ENCODE measurements around the gene TSHZ3. TPM values are rescaled to one million over a fixed set of nuclear protein-coding genes. Genes with fewer than 3 reads are reported as not detected.

Gene TSHZ3
- total RNA-seq, 1 experiment from 2014 or later = 0.05 TPM

GRCh38 chr19:31232871-31233270, 116.4 kb downstream of the TSHZ3 start:
- H3K4me3 ChIP-seq (replicated peaks in 1 of 2; ENCODE audit: low read depth in 1 of 2, low read length in 2 of 2) = no peak overlapping the region
- peaks cover 11 to 13% of the 10 kb centered on the region in 2 experiments; a peak in 2 of 4 replicates for H3K9me3 ChIP-seq (ENCODE audit: control insufficient read depth in 1 of 2, insufficient read depth in 1 of 2, low read depth in 1 of 2, low read length in 2 of 2)
- ChIA-PET POLR2A (no interaction called here), RAD21 (ENCODE audit: low non-redundant PET in 1 of 2, low total read pairs in 2 of 2, uncharacterized antibody in 2 of 2, unreplicated experiment in 2 of 2) (no interaction called here), CTCF (no interaction called here)
- H3K27me3 ChIP-seq (ENCODE audit: insufficient read depth, low read length) = no peaks in the 10 kb centered on the region
- H3K36me3 ChIP-seq (ENCODE audit: control insufficient read depth in 1 of 2, insufficient read depth in 2 of 2, low read length in 2 of 2) = no peaks in the 10 kb centered on the region
- no peaks in the 10 kb centered on the region for H4K20me1 ChIP-seq (ENCODE audit: insufficient read depth)
- H3K4me1 ChIP-seq (ENCODE audit: control insufficient read depth in 1 of 2, insufficient read depth in 2 of 2, low read length in 2 of 2) = no peaks in the 10 kb centered on the region
- H3K4me2 ChIP-seq (ENCODE audit: low read length) = no peak overlapping the region
- ATAC-seq (no peak), DNase-seq (ENCODE audit: low read depth, low spot score) (no peak)
- intact Hi-C loops (cut with micrococcal nuclease) = no loop called here
- no peaks in the 10 kb centered on the region for H3K9me2 ChIP-seq (ENCODE audit: insufficient read depth)
- BruUV-seq (replicated peaks) = no TSS peak
- H3K27ac ChIP-seq (ENCODE audit: low read depth, low read length) = no peak overlapping the region
- H2AFZ ChIP-seq (ENCODE audit: low read depth, low read length, poor library complexity, severe bottlenecking) = no peak overlapping the region
- no peak overlapping the region for H3K9ac ChIP-seq (ENCODE audit: low read length)
- no peak for TF ChIP-seq POLR2A (IDR thresholded peaks at IDR 0.05; ENCODE audit: borderline replicate concordance, extremely low read depth, insufficient read depth, insufficient read length)
- TF ChIP-seq, protein P1, sequence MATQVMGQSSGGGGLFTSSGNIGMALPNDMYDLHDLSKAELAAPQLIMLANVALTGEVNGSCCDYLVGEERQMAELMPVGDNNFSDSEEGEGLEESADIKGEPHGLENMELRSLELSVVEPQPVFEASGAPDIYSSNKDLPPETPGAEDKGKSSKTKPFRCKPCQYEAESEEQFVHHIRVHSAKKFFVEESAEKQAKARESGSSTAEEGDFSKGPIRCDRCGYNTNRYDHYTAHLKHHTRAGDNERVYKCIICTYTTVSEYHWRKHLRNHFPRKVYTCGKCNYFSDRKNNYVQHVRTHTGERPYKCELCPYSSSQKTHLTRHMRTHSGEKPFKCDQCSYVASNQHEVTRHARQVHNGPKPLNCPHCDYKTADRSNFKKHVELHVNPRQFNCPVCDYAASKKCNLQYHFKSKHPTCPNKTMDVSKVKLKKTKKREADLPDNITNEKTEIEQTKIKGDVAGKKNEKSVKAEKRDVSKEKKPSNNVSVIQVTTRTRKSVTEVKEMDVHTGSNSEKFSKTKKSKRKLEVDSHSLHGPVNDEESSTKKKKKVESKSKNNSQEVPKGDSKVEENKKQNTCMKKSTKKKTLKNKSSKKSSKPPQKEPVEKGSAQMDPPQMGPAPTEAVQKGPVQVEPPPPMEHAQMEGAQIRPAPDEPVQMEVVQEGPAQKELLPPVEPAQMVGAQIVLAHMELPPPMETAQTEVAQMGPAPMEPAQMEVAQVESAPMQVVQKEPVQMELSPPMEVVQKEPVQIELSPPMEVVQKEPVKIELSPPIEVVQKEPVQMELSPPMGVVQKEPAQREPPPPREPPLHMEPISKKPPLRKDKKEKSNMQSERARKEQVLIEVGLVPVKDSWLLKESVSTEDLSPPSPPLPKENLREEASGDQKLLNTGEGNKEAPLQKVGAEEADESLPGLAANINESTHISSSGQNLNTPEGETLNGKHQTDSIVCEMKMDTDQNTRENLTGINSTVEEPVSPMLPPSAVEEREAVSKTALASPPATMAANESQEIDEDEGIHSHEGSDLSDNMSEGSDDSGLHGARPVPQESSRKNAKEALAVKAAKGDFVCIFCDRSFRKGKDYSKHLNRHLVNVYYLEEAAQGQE (IDR thresholded peaks at IDR 0.05; ENCODE audit: low read depth) = no peak
- no peak for TF ChIP-seq SP1 (IDR thresholded peaks at IDR 0.05; ENCODE audit: low read depth)
- no peak for TF ChIP-seq RAD21 (IDR thresholded peaks at IDR 0.05; ENCODE audit: low read depth)
- no peak for TF ChIP-seq JUND (IDR thresholded peaks at IDR 0.05)
- no peak for TF ChIP-seq ZNF274 (IDR thresholded peaks at IDR 0.05; ENCODE audit: low read depth, low read length)
- H3K79me2 ChIP-seq (ENCODE audit: insufficient read depth, low read length) = no peaks in the 10 kb centered on the region

DNA sequence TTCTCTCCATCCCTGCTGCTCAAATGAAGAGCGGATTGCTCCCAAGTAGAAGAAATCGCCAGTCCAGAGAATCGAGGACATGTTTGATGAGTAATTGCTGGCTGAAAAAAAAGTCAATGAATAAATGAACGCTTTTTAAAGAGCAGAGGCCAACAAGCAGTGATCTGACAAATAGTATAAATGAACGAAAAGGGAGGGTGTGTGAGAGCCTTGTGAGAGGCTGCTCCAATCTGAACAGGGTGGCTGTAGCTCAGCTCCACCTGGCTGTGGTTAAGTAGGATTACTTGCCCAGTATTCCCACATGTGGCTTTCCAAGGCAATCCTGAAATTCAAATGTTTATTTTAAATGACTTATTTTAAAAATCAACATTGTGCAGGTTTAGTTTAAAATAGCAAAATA, 117.1 kb downstream of the TSHZ3 start:
- intact Hi-C loops (cut with micrococcal nuclease) = no loop called here
- no peak overlapping the region for H3K9ac ChIP-seq (ENCODE audit: low read length)
- H3K4me3 ChIP-seq (replicated peaks in 1 of 2; ENCODE audit: low read depth in 1 of 2, low read length in 2 of 2) = no peak overlapping the region
- DNase-seq (ENCODE audit: low read depth, low spot score) (no peak), ATAC-seq (no peak)
- no peaks in the 10 kb centered on the region for H3K9me2 ChIP-seq (ENCODE audit: insufficient read depth)
- POLR2A ChIA-PET = no interaction called here
- H3K4me2 ChIP-seq (ENCODE audit: low read length) = no peak overlapping the region
- H4K20me1 ChIP-seq (ENCODE audit: insufficient read depth) = no peaks in the 10 kb centered on the region
- no peak for TF ChIP-seq EZH2 (IDR thresholded peaks at IDR 0.05)
- TF ChIP-seq POLR2A (IDR thresholded peaks at IDR 0.05; ENCODE audit: borderline replicate concordance, extremely low read depth, insufficient read depth, insufficient read length) = no peak
- no peak for TF ChIP-seq CBX3 (IDR thresholded peaks at IDR 0.05; ENCODE audit: low read depth)
- TF ChIP-seq, protein P2, sequence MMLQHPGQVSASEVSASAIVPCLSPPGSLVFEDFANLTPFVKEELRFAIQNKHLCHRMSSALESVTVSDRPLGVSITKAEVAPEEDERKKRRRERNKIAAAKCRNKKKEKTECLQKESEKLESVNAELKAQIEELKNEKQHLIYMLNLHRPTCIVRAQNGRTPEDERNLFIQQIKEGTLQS (IDR thresholded peaks at IDR 0.05) = no peak
- TF ChIP-seq, protein P3, sequence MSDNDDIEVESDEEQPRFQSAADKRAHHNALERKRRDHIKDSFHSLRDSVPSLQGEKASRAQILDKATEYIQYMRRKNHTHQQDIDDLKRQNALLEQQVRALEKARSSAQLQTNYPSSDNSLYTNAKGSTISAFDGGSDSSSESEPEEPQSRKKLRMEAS (IDR thresholded peaks at IDR 0.05) = no peak
- TF ChIP-seq EZH2phosphoT487 (IDR thresholded peaks at IDR 0.05; ENCODE audit: borderline replicate concordance) = no peak
- BruUV-seq (replicated peaks) = no TSS peak
- no peaks in the 10 kb centered on the region for H3K4me1 ChIP-seq (ENCODE audit: control insufficient read depth in 1 of 2, insufficient read depth in 2 of 2, low read length in 2 of 2)
- CTCF ChIA-PET = no interaction called here
- H2AFZ ChIP-seq (ENCODE audit: low read depth, low read length, poor library complexity, severe bottlenecking) = no peak overlapping the region
- H3K27ac ChIP-seq (ENCODE audit: low read depth, low read length) = no peak overlapping the region
- H3K79me2 ChIP-seq (ENCODE audit: insufficient read depth, low read length) = no peaks in the 10 kb centered on the region
- no peaks in the 10 kb centered on the region for H3K36me3 ChIP-seq (ENCODE audit: control insufficient read depth in 1 of 2, insufficient read depth in 2 of 2, low read length in 2 of 2)
- RAD21 ChIA-PET (ENCODE audit: low non-redundant PET in 1 of 2, low total read pairs in 2 of 2, uncharacterized antibody in 2 of 2, unreplicated experiment in 2 of 2) = no interaction called here
- H3K9me3 ChIP-seq (ENCODE audit: control insufficient read depth in 1 of 2, insufficient read depth in 1 of 2, low read depth in 1 of 2, low read length in 2 of 2) = peaks cover 13 to 17% of the 10 kb centered on the region in 2 experiments; a peak in 2 of 4 replicates
- no peaks in the 10 kb centered on the region for H3K27me3 ChIP-seq (ENCODE audit: insufficient read depth, low read length)

All from HCT116 (cell line).